ENCODE measurements around the gene MARK1. TPM values are rescaled to one million over a fixed set of nuclear protein-coding genes. Genes with fewer than 3 reads are reported as not detected.
A peak's percentile ranks its signal among the peaks of the same experiment; 100 is the strongest.

MARK1 gene
- polyA plus RNA-seq, 3 donors = not detected

DNA sequence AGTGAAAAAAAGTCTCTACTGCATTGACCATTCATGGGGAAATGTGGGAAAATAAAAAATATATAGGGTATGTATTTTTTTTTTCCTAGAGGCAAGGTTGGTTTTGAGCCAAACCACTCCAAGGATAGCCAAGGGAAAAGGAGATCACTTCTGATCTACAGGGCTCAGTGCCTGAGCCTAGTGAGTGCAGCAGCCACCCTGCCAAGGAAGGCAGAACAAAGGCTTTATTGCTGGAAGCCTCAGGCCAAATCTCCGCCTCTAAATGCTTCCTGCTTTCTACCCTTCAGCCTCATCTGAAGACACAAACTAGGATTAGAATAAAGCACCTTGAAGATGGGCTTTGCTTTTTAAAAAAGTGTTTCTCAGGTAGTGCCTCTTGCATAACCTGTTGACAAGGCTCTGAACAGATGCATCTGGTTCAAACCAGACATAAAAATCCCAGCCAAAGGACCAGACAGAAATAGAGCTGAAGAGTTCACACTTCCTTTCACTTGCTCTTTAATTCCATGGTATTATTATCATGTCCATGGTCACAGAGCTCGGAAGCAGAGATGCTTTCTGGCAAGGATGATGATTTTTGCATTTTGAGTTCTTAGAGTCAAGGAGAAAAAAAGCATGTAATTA, 172.7 kb downstream of the MARK1 start:
- intact Hi-C loops (cut with micrococcal nuclease) = no loop called here
- Histone ChIP-seq H2AFZ (ENCODE audit: insufficient read depth, low read depth, low read length, poor library complexity, severe bottlenecking) (no peak overlapping the region), H3K9me3 (replicated peaks in 1 of 2; ENCODE audit: control insufficient read depth in 1 of 2, insufficient read depth in 1 of 2, low read length in 2 of 2) (no peaks in the 10 kb centered on the region), H3K36me3 (replicated peaks in 1 of 2; ENCODE audit: control insufficient read depth in 1 of 2, insufficient read depth in 2 of 2, low read length in 2 of 2) (no peaks in the 10 kb centered on the region), H3K27me3 (ENCODE audit: control insufficient read depth in 2 of 2, insufficient read depth in 2 of 2, low read length in 2 of 2) (no peaks in the 10 kb centered on the region), H3K4me2 (replicated peaks; ENCODE audit: extremely low read depth, low read length, poor library complexity, severe bottlenecking) (no peak overlapping the region), H3K4me3 (replicated peaks in 1 of 3; ENCODE audit: low read depth in 2 of 3, low read length in 3 of 3) (no peak overlapping the region), H3K27ac (ENCODE audit: low read depth in 1 of 2, low read length in 2 of 2) (no peak overlapping the region), H3K9ac (ENCODE audit: insufficient read depth, low read length, poor library complexity, severe bottlenecking) (no peak overlapping the region), H3K4me1 (ENCODE audit: control insufficient read depth in 1 of 2, insufficient read depth in 2 of 2, low read length in 2 of 2) (peaks cover 17 to 22% of the 10 kb centered on the region in 2 donors), H4K20me1 (ENCODE audit: insufficient read depth, low read length) (no peaks in the 10 kb centered on the region), H3K79me2 (ENCODE audit: insufficient read depth, low read length) (no peaks in the 10 kb centered on the region)
- H3K36me3 Mint-ChIP-seq = peaks cover 0 to 9% of the 10 kb centered on the region in 2 donors
- TF ChIP-seq, protein P1, sequence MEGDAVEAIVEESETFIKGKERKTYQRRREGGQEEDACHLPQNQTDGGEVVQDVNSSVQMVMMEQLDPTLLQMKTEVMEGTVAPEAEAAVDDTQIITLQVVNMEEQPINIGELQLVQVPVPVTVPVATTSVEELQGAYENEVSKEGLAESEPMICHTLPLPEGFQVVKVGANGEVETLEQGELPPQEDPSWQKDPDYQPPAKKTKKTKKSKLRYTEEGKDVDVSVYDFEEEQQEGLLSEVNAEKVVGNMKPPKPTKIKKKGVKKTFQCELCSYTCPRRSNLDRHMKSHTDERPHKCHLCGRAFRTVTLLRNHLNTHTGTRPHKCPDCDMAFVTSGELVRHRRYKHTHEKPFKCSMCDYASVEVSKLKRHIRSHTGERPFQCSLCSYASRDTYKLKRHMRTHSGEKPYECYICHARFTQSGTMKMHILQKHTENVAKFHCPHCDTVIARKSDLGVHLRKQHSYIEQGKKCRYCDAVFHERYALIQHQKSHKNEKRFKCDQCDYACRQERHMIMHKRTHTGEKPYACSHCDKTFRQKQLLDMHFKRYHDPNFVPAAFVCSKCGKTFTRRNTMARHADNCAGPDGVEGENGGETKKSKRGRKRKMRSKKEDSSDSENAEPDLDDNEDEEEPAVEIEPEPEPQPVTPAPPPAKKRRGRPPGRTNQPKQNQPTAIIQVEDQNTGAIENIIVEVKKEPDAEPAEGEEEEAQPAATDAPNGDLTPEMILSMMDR (IDR thresholded peaks at IDR 0.05) = no peak
- WGBS (ENCODE audit: insufficient coverage) = no CpG with 5 or more reads among the region's 2 CpGs
- peaks cover 29% of the 10 kb centered on the region for H3K4me1 Mint-ChIP-seq
- peaks cover 0 to 4% (median 3%) of the 10 kb centered on the region in 3 donors for H3K27me3 Mint-ChIP-seq (ENCODE audit: low read depth in 3 of 3)
- H3K4me3 Mint-ChIP-seq = no peak overlapping the region
- DNase-seq = no peak
- no peak overlapping the region for H3K27ac Mint-ChIP-seq
- H3K9me3 Mint-ChIP-seq = peaks cover 0 to 2% (median 0%) of the 10 kb centered on the region in 7 donors

DNA sequence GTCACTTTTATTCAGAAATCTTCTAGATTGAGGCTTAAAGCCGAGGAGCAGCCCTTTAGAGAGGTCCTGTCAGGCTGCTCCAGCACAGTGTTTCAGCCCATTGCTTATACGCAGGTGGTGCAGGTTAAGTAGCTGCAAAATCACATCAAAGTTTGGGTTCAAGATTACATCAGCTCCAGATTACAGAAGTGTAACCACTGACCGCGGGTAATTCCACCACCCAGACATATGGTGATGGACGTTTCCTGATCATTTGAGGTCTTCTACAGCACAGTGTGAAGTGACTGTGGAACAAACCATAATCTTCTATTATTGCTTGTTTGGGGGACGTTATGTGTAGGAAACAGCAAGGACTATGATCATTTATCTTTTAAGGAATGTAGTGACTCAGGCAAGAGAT, 174.0 kb downstream of the MARK1 start:
- no peak overlapping the region for H3K4me2 ChIP-seq (replicated peaks; ENCODE audit: extremely low read depth, low read length, poor library complexity, severe bottlenecking)
- no peaks in the 10 kb centered on the region for H3K9me3 ChIP-seq (replicated peaks in 1 of 2; ENCODE audit: control insufficient read depth in 1 of 2, insufficient read depth in 1 of 2, low read length in 2 of 2)
- no peak overlapping the region for H3K9ac ChIP-seq (ENCODE audit: insufficient read depth, low read length, poor library complexity, severe bottlenecking)
- H3K36me3 Mint-ChIP-seq = peaks cover 0 to 9% of the 10 kb centered on the region in 2 donors
- H3K27me3 ChIP-seq (ENCODE audit: control insufficient read depth in 2 of 2, insufficient read depth in 2 of 2, low read length in 2 of 2) = no peaks in the 10 kb centered on the region
- no peak overlapping the region for H3K4me3 ChIP-seq (replicated peaks in 1 of 3; ENCODE audit: low read depth in 2 of 3, low read length in 3 of 3)
- H3K27ac ChIP-seq (ENCODE audit: low read depth in 1 of 2, low read length in 2 of 2) = no peak overlapping the region
- H3K4me1 Mint-ChIP-seq = peaks cover 29% of the 10 kb centered on the region
- no peaks in the 10 kb centered on the region for H4K20me1 ChIP-seq (ENCODE audit: insufficient read depth, low read length)
- H3K27ac Mint-ChIP-seq = peak overlapping the region in 1 of 7 donors; percentile 31
- no peak overlapping the region for H2AFZ ChIP-seq (ENCODE audit: insufficient read depth, low read depth, low read length, poor library complexity, severe bottlenecking)
- no peaks in the 10 kb centered on the region for H3K79me2 ChIP-seq (ENCODE audit: insufficient read depth, low read length)
- H3K4me1 ChIP-seq (ENCODE audit: control insufficient read depth in 1 of 2, insufficient read depth in 2 of 2, low read length in 2 of 2) = peaks cover 17 to 22% of the 10 kb centered on the region in 2 donors
- peak overlapping the region in 1 of 2 donors; percentile 52 for H3K4me3 Mint-ChIP-seq
- TF ChIP-seq, protein P1 (IDR thresholded peaks at IDR 0.05) = no peak
- intact Hi-C loops (cut with micrococcal nuclease) = no loop called here
- whole genome bisulfite sequencing (ENCODE audit: insufficient coverage) = 22% methylated on average over 3 of the region's 6 CpGs
- no peak for DNase-seq
- peaks cover 0 to 5% (median 4%) of the 10 kb centered on the region in 3 donors for H3K27me3 Mint-ChIP-seq (ENCODE audit: low read depth in 3 of 3)
- peaks cover 0 to 2% (median 0%) of the 10 kb centered on the region in 7 donors for H3K9me3 Mint-ChIP-seq
- H3K36me3 ChIP-seq (replicated peaks in 1 of 2; ENCODE audit: control insufficient read depth in 1 of 2, insufficient read depth in 2 of 2, low read length in 2 of 2) = no peaks in the 10 kb centered on the region
